ENCODE measurements around the gene STIL.
"Not testable (repeated sequence)": the region's sequence is repeated elsewhere in the genome, so short reads cannot be mapped to it uniquely, and the experiment has no call there.

Gene STIL

GRCh38 chr1:47319968-47320367, 6.0 kb upstream of the STIL start:
- DNase-seq (ENCODE audit: low spot score), result not testable (repeated sequence)

GRCh38 chr1:47317841-47318240, 3.9 kb upstream of the STIL start:
- peak; percentile 67 for DNase-seq (ENCODE audit: low spot score)

- DNase-seq (ENCODE audit: low spot score), result no peak
Observed at GRCh38 chr1:47309427-47309826, 4.5 kb downstream of the STIL start.

GRCh38 chr1:47302472-47302871, 11.5 kb downstream of the STIL start:
- DNase-seq (ENCODE audit: low spot score), result no peak

- DNase-seq (ENCODE audit: low spot score), result peak; percentile 28
Observed at GRCh38 chr1:47298025-47298699, 15.8 kb downstream of the STIL start.

- no peak for DNase-seq (ENCODE audit: low spot score)
Observed at GRCh38 chr1:47295579-47295978, 18.4 kb downstream of the STIL start.

GRCh38 chr1:47294863-47295262, 19.1 kb downstream of the STIL start:
- DNase-seq (ENCODE audit: low spot score), result not testable (repeated sequence)

GRCh38 chr1:47288116-47288515, 25.8 kb downstream of the STIL start:
- DNase-seq (ENCODE audit: low spot score), result not testable (repeated sequence)

- peak; percentile 21 for DNase-seq (ENCODE audit: low spot score)
Observed at GRCh38 chr1:47280142-47280541, 33.8 kb downstream of the STIL start.

- no peak for DNase-seq (ENCODE audit: low spot score)
Observed at GRCh38 chr1:47276850-47277249, 37.1 kb downstream of the STIL start.

- DNase-seq (ENCODE audit: low spot score), result not testable (repeated sequence)
Observed at GRCh38 chr1:47275811-47276210, 38.1 kb downstream of the STIL start.

GRCh38 chr1:47265529-47265928, 48.4 kb downstream of the STIL start:
- not testable (repeated sequence) for DNase-seq (ENCODE audit: low spot score)

- peak; percentile 77 for DNase-seq (ENCODE audit: low spot score)
Observed at GRCh38 chr1:47262787-47263413, 51.0 kb downstream of the STIL start.

- no peak for DNase-seq (ENCODE audit: low spot score)
Observed at GRCh38 chr1:47257224-47257623, 56.7 kb downstream of the STIL start.

- DNase-seq (ENCODE audit: low spot score), result no peak
Observed at GRCh38 chr1:47252795-47253194, 61.2 kb downstream of the STIL start.

GRCh38 chr1:47252369-47252768, 61.6 kb downstream of the STIL start:
- no peak for DNase-seq (ENCODE audit: low spot score)

- DNase-seq (ENCODE audit: low spot score), result no peak
Observed at GRCh38 chr1:47249755-47250154, 64.2 kb downstream of the STIL start.

GRCh38 chr1:47244339-47244862, 69.5 kb downstream of the STIL start:
- DNase-seq (ENCODE audit: low spot score), result no peak

- no peak for DNase-seq (ENCODE audit: low spot score)
Observed at GRCh38 chr1:47243910-47244309, 70.0 kb downstream of the STIL start.

GRCh38 chr1:47241114-47242113, 72.5 kb downstream of the STIL start:
- DNase-seq (ENCODE audit: low spot score), result no peak

- no peak for DNase-seq (ENCODE audit: low spot score)
Observed at GRCh38 chr1:47238935-47239592, 74.9 kb downstream of the STIL start.

GRCh38 chr1:47235806-47236205, 78.1 kb downstream of the STIL start:
- DNase-seq (ENCODE audit: low spot score), result no peak
